ENCODE measurements around the gene AIFM2. TPM values are rescaled to one million over a fixed set of nuclear protein-coding genes. Genes with fewer than 3 reads are reported as not detected.

The AIFM2 gene
- polyA plus RNA-seq, 3 donors, result 0.28 to 2.1 (median 0.41) TPM

DNA sequence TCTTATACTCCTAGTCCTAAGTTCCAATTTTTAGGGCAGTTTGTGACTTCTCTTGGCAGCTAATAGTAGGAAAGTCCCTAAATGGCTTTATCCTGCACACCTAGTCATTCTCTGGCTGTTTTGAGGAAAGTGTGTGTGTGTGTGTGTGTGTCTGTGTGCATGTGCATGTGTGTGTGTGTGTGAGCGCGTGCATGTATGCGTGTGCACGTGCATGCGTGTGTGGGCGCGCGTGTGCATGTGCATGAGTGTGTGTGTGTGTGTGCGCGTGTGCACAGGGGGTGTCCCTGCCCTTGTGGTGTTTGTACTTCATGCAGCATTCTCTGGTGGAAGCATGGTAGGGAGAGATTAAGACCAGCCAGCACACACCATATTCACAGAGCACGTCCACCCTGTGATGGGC lies 61.8 kb downstream of the AIFM2 start:
- no peaks in the 10 kb centered on the region for H3K4me1 Mint-ChIP-seq
- peaks cover 0 to under 1% (median 0%) of the 10 kb centered on the region in 7 donors for H3K9me3 Mint-ChIP-seq
- Histone ChIP-seq H3K4me1 (ENCODE audit: control insufficient read depth in 1 of 2, insufficient read depth in 2 of 2, low read length in 2 of 2) (no peaks in the 10 kb centered on the region), H4K20me1 (ENCODE audit: insufficient read depth, low read length) (no peaks in the 10 kb centered on the region), H3K9ac (ENCODE audit: insufficient read depth, low read length, poor library complexity, severe bottlenecking) (no peak overlapping the region), H3K4me2 (replicated peaks; ENCODE audit: extremely low read depth, low read length, poor library complexity, severe bottlenecking) (no peak overlapping the region), H3K27me3 (ENCODE audit: control insufficient read depth in 2 of 2, insufficient read depth in 2 of 2, low read length in 2 of 2) (no peaks in the 10 kb centered on the region), H3K9me3 (replicated peaks in 1 of 2; ENCODE audit: control insufficient read depth in 1 of 2, insufficient read depth in 1 of 2, low read length in 2 of 2) (no peaks in the 10 kb centered on the region), H3K36me3 (replicated peaks in 1 of 2; ENCODE audit: control insufficient read depth in 1 of 2, insufficient read depth in 2 of 2, low read length in 2 of 2) (no peaks in the 10 kb centered on the region), H3K27ac (ENCODE audit: low read depth in 1 of 2, low read length in 2 of 2) (no peak overlapping the region), H3K4me3 (replicated peaks in 1 of 3; ENCODE audit: low read depth in 2 of 3, low read length in 3 of 3) (no peak overlapping the region), H2AFZ (ENCODE audit: insufficient read depth, low read depth, low read length, poor library complexity, severe bottlenecking) (no peak overlapping the region), H3K79me2 (ENCODE audit: insufficient read depth, low read length) (no peaks in the 10 kb centered on the region)
- no peaks in the 10 kb centered on the region for H3K27me3 Mint-ChIP-seq (ENCODE audit: low read depth in 3 of 3)
- WGBS (ENCODE audit: insufficient coverage), result 50% methylated on average over 1 of the region's 11 CpGs
- intact Hi-C loops (cut with micrococcal nuclease), result no loop called here
- TF ChIP-seq, protein P1, sequence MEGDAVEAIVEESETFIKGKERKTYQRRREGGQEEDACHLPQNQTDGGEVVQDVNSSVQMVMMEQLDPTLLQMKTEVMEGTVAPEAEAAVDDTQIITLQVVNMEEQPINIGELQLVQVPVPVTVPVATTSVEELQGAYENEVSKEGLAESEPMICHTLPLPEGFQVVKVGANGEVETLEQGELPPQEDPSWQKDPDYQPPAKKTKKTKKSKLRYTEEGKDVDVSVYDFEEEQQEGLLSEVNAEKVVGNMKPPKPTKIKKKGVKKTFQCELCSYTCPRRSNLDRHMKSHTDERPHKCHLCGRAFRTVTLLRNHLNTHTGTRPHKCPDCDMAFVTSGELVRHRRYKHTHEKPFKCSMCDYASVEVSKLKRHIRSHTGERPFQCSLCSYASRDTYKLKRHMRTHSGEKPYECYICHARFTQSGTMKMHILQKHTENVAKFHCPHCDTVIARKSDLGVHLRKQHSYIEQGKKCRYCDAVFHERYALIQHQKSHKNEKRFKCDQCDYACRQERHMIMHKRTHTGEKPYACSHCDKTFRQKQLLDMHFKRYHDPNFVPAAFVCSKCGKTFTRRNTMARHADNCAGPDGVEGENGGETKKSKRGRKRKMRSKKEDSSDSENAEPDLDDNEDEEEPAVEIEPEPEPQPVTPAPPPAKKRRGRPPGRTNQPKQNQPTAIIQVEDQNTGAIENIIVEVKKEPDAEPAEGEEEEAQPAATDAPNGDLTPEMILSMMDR (IDR thresholded peaks at IDR 0.05), result no peak
- no peaks in the 10 kb centered on the region for H3K36me3 Mint-ChIP-seq
- no peak overlapping the region for H3K27ac Mint-ChIP-seq
- DNase-seq, result no peak
- no peak overlapping the region for H3K4me3 Mint-ChIP-seq

DNA sequence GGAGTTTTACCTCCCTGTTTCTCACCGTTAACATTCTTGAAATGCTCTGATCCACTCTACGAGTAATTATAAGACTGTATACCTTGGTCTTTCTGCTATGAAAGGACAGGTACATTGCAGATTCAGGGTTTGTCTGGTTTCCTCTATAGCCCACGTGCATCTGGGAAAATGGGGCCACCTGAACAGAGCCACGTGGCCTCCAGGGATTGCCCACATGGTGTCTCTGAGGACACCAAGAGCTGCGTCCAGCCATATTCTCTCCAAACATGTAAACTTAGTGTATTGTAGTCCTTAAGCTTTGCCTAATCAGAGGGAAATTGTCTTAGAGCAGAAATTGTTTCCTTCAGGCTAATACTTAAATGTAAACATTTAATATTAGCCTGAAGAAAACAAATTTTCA lies 63.3 kb downstream of the AIFM2 start:
- Mint-ChIP-seq H3K4me1 (no peaks in the 10 kb centered on the region), H3K27ac (peak overlapping the region in 1 of 7 donors; percentile 36), H3K9me3 (peaks cover 0 to 2% (median 0%) of the 10 kb centered on the region in 7 donors), H3K27me3 (ENCODE audit: low read depth in 3 of 3) (no peaks in the 10 kb centered on the region), H3K36me3 (no peaks in the 10 kb centered on the region), H3K4me3 (no peak overlapping the region)
- intact Hi-C loops (cut with micrococcal nuclease), result no loop called here
- no peaks in the 10 kb centered on the region for H4K20me1 ChIP-seq (ENCODE audit: insufficient read depth, low read length)
- no peaks in the 10 kb centered on the region for H3K27me3 ChIP-seq (ENCODE audit: control insufficient read depth in 2 of 2, insufficient read depth in 2 of 2, low read length in 2 of 2)
- TF ChIP-seq, protein P1 (IDR thresholded peaks at IDR 0.05), result no peak
- no peak overlapping the region for H3K4me2 ChIP-seq (replicated peaks; ENCODE audit: extremely low read depth, low read length, poor library complexity, severe bottlenecking)
- H3K36me3 ChIP-seq (replicated peaks in 1 of 2; ENCODE audit: control insufficient read depth in 1 of 2, insufficient read depth in 2 of 2, low read length in 2 of 2), result no peaks in the 10 kb centered on the region
- H2AFZ ChIP-seq (ENCODE audit: insufficient read depth, low read depth, low read length, poor library complexity, severe bottlenecking), result no peak overlapping the region
- no peak overlapping the region for H3K4me3 ChIP-seq (replicated peaks in 1 of 3; ENCODE audit: low read depth in 2 of 3, low read length in 3 of 3)
- no peak overlapping the region for H3K27ac ChIP-seq (ENCODE audit: low read depth in 1 of 2, low read length in 2 of 2)
- WGBS (ENCODE audit: insufficient coverage), result 100% methylated on average over 1 of the region's 5 CpGs
- H3K79me2 ChIP-seq (ENCODE audit: insufficient read depth, low read length), result no peaks in the 10 kb centered on the region
- no peaks in the 10 kb centered on the region for H3K4me1 ChIP-seq (ENCODE audit: control insufficient read depth in 1 of 2, insufficient read depth in 2 of 2, low read length in 2 of 2)
- no peak for DNase-seq
- no peak overlapping the region for H3K9ac ChIP-seq (ENCODE audit: insufficient read depth, low read length, poor library complexity, severe bottlenecking)
- no peaks in the 10 kb centered on the region for H3K9me3 ChIP-seq (replicated peaks in 1 of 2; ENCODE audit: control insufficient read depth in 1 of 2, insufficient read depth in 1 of 2, low read length in 2 of 2)
